Measurements from ENCODE around the gene STXBP6. TPM values are rescaled to one million over a fixed set of nuclear protein-coding genes. Genes with fewer than 3 reads are reported as not detected.

The STXBP6 gene
- total and polyA plus RNA-seq, 2 experiments from 2014 or later = 19.7 to 29.0 TPM

DNA sequence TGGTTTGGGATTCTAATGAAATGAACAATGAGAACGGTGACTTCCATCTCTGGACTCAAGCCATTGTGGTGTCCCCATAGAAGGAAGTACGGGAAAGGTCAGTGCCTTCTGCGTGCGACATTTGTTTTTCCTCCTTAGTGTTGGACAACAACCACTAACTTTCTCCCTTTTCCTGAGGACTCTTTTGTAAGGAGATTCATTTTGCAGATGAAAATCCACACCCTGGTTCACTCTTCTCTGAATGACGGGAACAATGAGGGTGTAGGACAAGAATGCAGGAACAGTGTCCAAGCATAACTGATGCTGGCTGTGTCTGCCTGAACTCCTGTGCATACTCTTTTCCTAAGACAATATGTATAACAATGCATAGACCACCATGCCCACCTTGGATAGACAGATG is 176.4 kb downstream of the STXBP6 start:
- Mint-ChIP-seq H3K4me1 (peaks cover 12% of the 10 kb centered on the region), H3K4me3 (no peak overlapping the region), H3K36me3 (ENCODE audit: low read depth) (no peaks in the 10 kb centered on the region), H3K27me3 (ENCODE audit: insufficient read depth, low read depth, poor library complexity) (peaks cover under 1% of the 10 kb centered on the region), H3K9me3 (no peaks in the 10 kb centered on the region), H3K27ac (no peak overlapping the region)
- Histone ChIP-seq H3F3A (replicated peaks; ENCODE audit: low read depth) (no peaks in the 10 kb centered on the region), H3K4me1 (ENCODE audit: insufficient read depth) (no peaks in the 10 kb centered on the region), H3K4me3 (no peak overlapping the region), H4K20me1 (replicated peaks; ENCODE audit: insufficient read depth) (no peaks in the 10 kb centered on the region), H3K79me2 (replicated peaks; ENCODE audit: insufficient read depth) (no peaks in the 10 kb centered on the region), H3K9me2 (ENCODE audit: insufficient read depth) (peaks cover 7% of the 10 kb centered on the region), H3K27me3 (ENCODE audit: insufficient read depth) (no peaks in the 10 kb centered on the region), H3K4me2 (no peak overlapping the region), H2AFZ (no peak overlapping the region), H3K36me3 (ENCODE audit: insufficient read depth) (no peaks in the 10 kb centered on the region), H3K27ac (ENCODE audit: low read depth) (no peak overlapping the region)
- no peak for DNase-seq (ENCODE audit: low spot score)
- TF ChIP-seq, protein P1, sequence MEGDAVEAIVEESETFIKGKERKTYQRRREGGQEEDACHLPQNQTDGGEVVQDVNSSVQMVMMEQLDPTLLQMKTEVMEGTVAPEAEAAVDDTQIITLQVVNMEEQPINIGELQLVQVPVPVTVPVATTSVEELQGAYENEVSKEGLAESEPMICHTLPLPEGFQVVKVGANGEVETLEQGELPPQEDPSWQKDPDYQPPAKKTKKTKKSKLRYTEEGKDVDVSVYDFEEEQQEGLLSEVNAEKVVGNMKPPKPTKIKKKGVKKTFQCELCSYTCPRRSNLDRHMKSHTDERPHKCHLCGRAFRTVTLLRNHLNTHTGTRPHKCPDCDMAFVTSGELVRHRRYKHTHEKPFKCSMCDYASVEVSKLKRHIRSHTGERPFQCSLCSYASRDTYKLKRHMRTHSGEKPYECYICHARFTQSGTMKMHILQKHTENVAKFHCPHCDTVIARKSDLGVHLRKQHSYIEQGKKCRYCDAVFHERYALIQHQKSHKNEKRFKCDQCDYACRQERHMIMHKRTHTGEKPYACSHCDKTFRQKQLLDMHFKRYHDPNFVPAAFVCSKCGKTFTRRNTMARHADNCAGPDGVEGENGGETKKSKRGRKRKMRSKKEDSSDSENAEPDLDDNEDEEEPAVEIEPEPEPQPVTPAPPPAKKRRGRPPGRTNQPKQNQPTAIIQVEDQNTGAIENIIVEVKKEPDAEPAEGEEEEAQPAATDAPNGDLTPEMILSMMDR (conservative IDR thresholded peaks at IDR 0.05; ENCODE audit: low read depth in 2 of 2) = no peak
- TF ChIP-seq CREB1 (CRISPR knock-in tag; IDR thresholded peaks at IDR 0.05; ENCODE audit: low read depth) = no peak
- TF ChIP-seq, protein P2, sequence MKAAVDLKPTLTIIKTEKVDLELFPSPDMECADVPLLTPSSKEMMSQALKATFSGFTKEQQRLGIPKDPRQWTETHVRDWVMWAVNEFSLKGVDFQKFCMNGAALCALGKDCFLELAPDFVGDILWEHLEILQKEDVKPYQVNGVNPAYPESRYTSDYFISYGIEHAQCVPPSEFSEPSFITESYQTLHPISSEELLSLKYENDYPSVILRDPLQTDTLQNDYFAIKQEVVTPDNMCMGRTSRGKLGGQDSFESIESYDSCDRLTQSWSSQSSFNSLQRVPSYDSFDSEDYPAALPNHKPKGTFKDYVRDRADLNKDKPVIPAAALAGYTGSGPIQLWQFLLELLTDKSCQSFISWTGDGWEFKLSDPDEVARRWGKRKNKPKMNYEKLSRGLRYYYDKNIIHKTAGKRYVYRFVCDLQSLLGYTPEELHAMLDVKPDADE (IDR thresholded peaks at IDR 0.05) = no peak
- TF ChIP-seq POLR2AphosphoS5 (IDR thresholded peaks at IDR 0.05; ENCODE audit: low read depth) = no peak
- TF ChIP-seq EZH2phosphoT487 (IDR thresholded peaks at IDR 0.05; ENCODE audit: unreplicated experiment) = no peak
- TF ChIP-seq EZH2 (IDR thresholded peaks at IDR 0.05; ENCODE audit: low read depth, unreplicated experiment) = no peak
- ATAC-seq = no peak

DNA sequence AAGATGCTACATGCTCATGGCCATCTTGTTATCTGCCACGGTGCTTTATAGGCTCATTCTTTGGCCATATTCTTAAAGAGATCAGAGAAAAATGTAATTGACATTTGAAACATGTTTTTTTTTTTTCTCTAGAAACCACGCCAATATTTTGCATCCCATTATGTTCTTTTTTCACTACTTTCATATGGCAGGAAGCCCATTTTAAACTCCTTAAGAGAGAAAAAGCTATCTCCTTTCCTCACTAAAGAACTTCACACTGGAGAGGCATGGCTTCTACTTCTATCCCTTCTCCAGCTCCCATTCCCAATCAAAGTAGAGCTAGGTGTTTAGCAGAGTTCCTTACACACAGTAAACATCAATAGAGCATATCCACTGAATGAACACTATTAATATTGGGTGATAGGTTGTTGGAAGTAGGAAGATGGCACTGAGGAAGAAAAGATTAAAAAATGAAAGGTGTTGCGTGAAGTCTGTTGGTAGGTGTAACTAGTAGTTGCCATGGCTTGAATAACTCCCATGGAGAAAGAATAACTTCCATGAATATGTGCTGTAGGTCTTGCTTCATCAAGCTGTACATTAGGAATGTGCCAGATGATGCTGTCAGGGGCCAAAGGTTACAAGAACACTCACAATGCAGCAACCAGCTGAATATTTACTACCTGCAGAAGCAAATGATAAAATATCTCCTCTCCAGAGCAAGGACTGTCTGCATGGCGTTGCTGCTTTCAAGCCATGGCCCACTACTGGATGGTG is 178.8 kb downstream of the STXBP6 start:
- no peaks in the 10 kb centered on the region for H3K4me1 ChIP-seq (ENCODE audit: insufficient read depth)
- no peak overlapping the region for H3K4me3 ChIP-seq
- DNase-seq (ENCODE audit: low spot score) = no peak
- no peaks in the 10 kb centered on the region for H3F3A ChIP-seq (replicated peaks; ENCODE audit: low read depth)
- no peak overlapping the region for H3K4me2 ChIP-seq
- no peaks in the 10 kb centered on the region for H4K20me1 ChIP-seq (replicated peaks; ENCODE audit: insufficient read depth)
- H2AFZ ChIP-seq = no peak overlapping the region
- Mint-ChIP-seq H3K9me3 (no peaks in the 10 kb centered on the region), H3K36me3 (ENCODE audit: low read depth) (no peaks in the 10 kb centered on the region), H3K4me3 (no peak overlapping the region), H3K27ac (no peak overlapping the region), H3K27me3 (ENCODE audit: insufficient read depth, low read depth, poor library complexity) (peaks cover 6% of the 10 kb centered on the region), H3K4me1 (peaks cover 8% of the 10 kb centered on the region)
- no peak overlapping the region for H3K27ac ChIP-seq (ENCODE audit: low read depth)
- no peaks in the 10 kb centered on the region for H3K79me2 ChIP-seq (replicated peaks; ENCODE audit: insufficient read depth)
- H3K27me3 ChIP-seq (ENCODE audit: insufficient read depth) = no peaks in the 10 kb centered on the region
- H3K9me2 ChIP-seq (ENCODE audit: insufficient read depth) = peaks cover 7% of the 10 kb centered on the region
- ATAC-seq = no peak
- no peaks in the 10 kb centered on the region for H3K36me3 ChIP-seq (ENCODE audit: insufficient read depth)
- TF ChIP-seq POLR2AphosphoS5 (IDR thresholded peaks at IDR 0.05; ENCODE audit: low read depth) = no peak
- TF ChIP-seq NANOG (IDR thresholded peaks at IDR 0.05; ENCODE audit: borderline replicate concordance) = no peak
- no peak for TF ChIP-seq EZH2 (IDR thresholded peaks at IDR 0.05; ENCODE audit: low read depth, unreplicated experiment)
- no peak for TF ChIP-seq ZNF114 (CRISPR knock-in tag; IDR thresholded peaks at IDR 0.05)
- TF ChIP-seq ZNF331 (CRISPR knock-in tag; IDR thresholded peaks at IDR 0.05; ENCODE audit: low read depth) = no peak
- TF ChIP-seq, protein P1 (conservative IDR thresholded peaks at IDR 0.05; ENCODE audit: low read depth in 2 of 2) = no peak
- TF ChIP-seq STAT1 (IDR thresholded peaks at IDR 0.05; ENCODE audit: unreplicated experiment) = no peak
- no peak for TF ChIP-seq JUNB (IDR thresholded peaks at IDR 0.05; ENCODE audit: unreplicated experiment)
- no peak for TF ChIP-seq EZH2phosphoT487 (IDR thresholded peaks at IDR 0.05; ENCODE audit: unreplicated experiment)
- TF ChIP-seq CREB1 (CRISPR knock-in tag; IDR thresholded peaks at IDR 0.05; ENCODE audit: low read depth) = no peak
- TF ChIP-seq, protein P2 (IDR thresholded peaks at IDR 0.05) = no peak
- TF ChIP-seq, protein P3, sequence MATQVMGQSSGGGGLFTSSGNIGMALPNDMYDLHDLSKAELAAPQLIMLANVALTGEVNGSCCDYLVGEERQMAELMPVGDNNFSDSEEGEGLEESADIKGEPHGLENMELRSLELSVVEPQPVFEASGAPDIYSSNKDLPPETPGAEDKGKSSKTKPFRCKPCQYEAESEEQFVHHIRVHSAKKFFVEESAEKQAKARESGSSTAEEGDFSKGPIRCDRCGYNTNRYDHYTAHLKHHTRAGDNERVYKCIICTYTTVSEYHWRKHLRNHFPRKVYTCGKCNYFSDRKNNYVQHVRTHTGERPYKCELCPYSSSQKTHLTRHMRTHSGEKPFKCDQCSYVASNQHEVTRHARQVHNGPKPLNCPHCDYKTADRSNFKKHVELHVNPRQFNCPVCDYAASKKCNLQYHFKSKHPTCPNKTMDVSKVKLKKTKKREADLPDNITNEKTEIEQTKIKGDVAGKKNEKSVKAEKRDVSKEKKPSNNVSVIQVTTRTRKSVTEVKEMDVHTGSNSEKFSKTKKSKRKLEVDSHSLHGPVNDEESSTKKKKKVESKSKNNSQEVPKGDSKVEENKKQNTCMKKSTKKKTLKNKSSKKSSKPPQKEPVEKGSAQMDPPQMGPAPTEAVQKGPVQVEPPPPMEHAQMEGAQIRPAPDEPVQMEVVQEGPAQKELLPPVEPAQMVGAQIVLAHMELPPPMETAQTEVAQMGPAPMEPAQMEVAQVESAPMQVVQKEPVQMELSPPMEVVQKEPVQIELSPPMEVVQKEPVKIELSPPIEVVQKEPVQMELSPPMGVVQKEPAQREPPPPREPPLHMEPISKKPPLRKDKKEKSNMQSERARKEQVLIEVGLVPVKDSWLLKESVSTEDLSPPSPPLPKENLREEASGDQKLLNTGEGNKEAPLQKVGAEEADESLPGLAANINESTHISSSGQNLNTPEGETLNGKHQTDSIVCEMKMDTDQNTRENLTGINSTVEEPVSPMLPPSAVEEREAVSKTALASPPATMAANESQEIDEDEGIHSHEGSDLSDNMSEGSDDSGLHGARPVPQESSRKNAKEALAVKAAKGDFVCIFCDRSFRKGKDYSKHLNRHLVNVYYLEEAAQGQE (IDR thresholded peaks at IDR 0.05; ENCODE audit: unreplicated experiment) = no peak

Data from GM23338 (cell line).